Caco-2 (cell line): Measurements from ENCODE around the gene ATG14. TPM values are rescaled to one million over a fixed set of nuclear protein-coding genes. Genes with fewer than 3 reads are reported as not detected.

Experiments used
- BruUV-seq: library from RNA; stranded (reverse); fragments of 400-500 nt; replicated peaks from 2 replicates; lab custom pipeline; 2021; lab: Mats Ljungman, UMichigan
- CTCF ChIA-PET: fragments of 300-600 bp; sonication (Branson Sonifier 250); formaldehyde crosslinking; loops from one replicate; lab custom pipeline; 2022; ENCODE audit warnings: antibody characterized with exemption; lab: Charles Lee
- POLR2A ChIA-PET: fragments of 300-600 bp; sonication (Branson Sonifier 250); formaldehyde crosslinking; loops from one replicate; lab custom pipeline; 2022; ENCODE audit warnings: antibody characterized with exemption; lab: Charles Lee
- DNase-seq, 2 experiments: peaks; one replicate each; pipeline versions ENCODE4 v3.0.0 to v3.0.0-alpha.2; 2020 to 2022
- H3K27me3 ChIP-seq: replicated peaks from 2 replicates; pipeline ENCODE4 v1.6.0; 2011; ENCODE audit warnings: low read length; ENCODE audit not compliant: control insufficient read depth, insufficient read depth
- H3K36me3 ChIP-seq: 2 replicates; pipeline ENCODE4 v1.5.1; 2011; ENCODE audit warnings: low read length; ENCODE audit not compliant: control insufficient read depth, insufficient read depth
- H3K4me1 ChIP-seq: fragments of 250-450 bp; sonication (Bioruptor Pico); 2 replicates; pipeline ENCODE4 v1.5.1; 2020; ENCODE audit warnings: mild to moderate bottlenecking
- H3K4me3 ChIP-seq: 2 replicates; pipeline ENCODE4 v1.5.1; 2011; ENCODE audit warnings: low read depth, mild to moderate bottlenecking, control low read depth, low read length
- H3K9me3 ChIP-seq: fragments of 250-450 bp; sonication (Bioruptor Pico); 2 replicates; pipeline ENCODE4 v1.5.1; 2020; ENCODE audit warnings: mild to moderate bottlenecking, moderate library complexity
- H3K27ac Mint-ChIP-seq: one replicate; pipeline ENCODE4 v1.8.0; 2022; ENCODE audit warnings: mixed read lengths; ENCODE audit not compliant: unreplicated experiment
- H3K27me3 Mint-ChIP-seq: one replicate; pipeline ENCODE4 v1.8.0; 2022; ENCODE audit warnings: mixed read lengths; ENCODE audit not compliant: insufficient read depth, unreplicated experiment
- H3K36me3 Mint-ChIP-seq: one replicate; pipeline ENCODE4 v1.8.0; 2022; ENCODE audit warnings: mild to moderate bottlenecking, mixed read lengths; ENCODE audit not compliant: insufficient read depth, unreplicated experiment
- H3K4me1 Mint-ChIP-seq: one replicate; pipeline ENCODE4 v1.8.0; 2022; ENCODE audit warnings: low read depth, mixed read lengths; ENCODE audit not compliant: unreplicated experiment
- H3K4me3 Mint-ChIP-seq: one replicate; pipeline ENCODE4 v1.8.0; 2022; ENCODE audit warnings: mild to moderate bottlenecking, moderate library complexity, mixed read lengths; ENCODE audit not compliant: unreplicated experiment
- H3K9me3 Mint-ChIP-seq: one replicate; pipeline ENCODE4 v1.8.0; 2022; ENCODE audit warnings: mixed read lengths; ENCODE audit not compliant: unreplicated experiment
- intact Hi-C: fragments of 100-400 bp; cut with micrococcal nuclease; formaldehyde crosslinking; loops from one replicate; pipeline ENCODE4 v1.10.0; 2022; ENCODE audit not compliant: unreplicated experiment
- total RNA-seq: library from RNA; stranded (reverse); gene quantifications from 2 replicates; pipeline ENCODE4 v1.2.3, GENCODE V29; 2022
- TF ChIP-seq, protein P1 (sequence below), 2 experiments: fragments of 200-600 bp in 1 of 2; IDR thresholded peaks; 1 replicate in 1 of 2; 2 replicates in 1 of 2; pipeline versions ENCODE4 v1.5.1 to v1.8.0; 2011 to 2022; ENCODE audit warnings: antibody characterized with exemption in 1 of 2, control low read depth in 1 of 2, inconsistent platforms in 1 of 2, low read depth in 1 of 2, low read length in 1 of 2, mild to moderate bottlenecking in 1 of 2, moderate library complexity in 1 of 2; ENCODE audit not compliant: insufficient read depth in 1 of 2, severe bottlenecking in 1 of 2, unreplicated experiment in 1 of 2

Gene ATG14
- total RNA-seq, 1 experiment from 2014 or later, result 13.1 TPM

DNA sequence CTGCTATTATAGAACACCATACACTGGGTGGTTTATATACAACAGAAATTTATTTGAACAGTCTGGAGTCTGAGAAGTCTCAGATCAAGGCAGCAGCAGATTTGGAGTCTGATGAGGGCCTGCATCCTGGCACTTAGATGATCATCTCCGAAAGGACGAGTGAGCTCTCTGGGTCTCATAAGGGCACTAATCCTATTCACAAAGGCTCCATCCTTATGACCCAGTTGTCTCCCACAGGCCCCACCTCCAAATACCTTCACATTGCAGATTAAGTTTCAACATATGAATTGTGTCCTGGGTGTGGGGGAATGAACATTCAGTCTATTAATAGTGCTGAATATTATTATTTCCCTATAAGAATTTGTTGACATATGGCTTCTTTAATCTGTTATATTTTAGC, 86.8 kb downstream of the ATG14 start:
- no peak for DNase-seq
- H3K27ac Mint-ChIP-seq, result no peak overlapping the region
- H3K36me3 Mint-ChIP-seq, result peaks cover 15% of the 10 kb centered on the region
- no peaks in the 10 kb centered on the region for H3K4me1 ChIP-seq
- H3K27me3 ChIP-seq, result no peaks in the 10 kb centered on the region
- no peaks in the 10 kb centered on the region for H3K36me3 ChIP-seq
- POLR2A ChIA-PET, result no interaction called here
- no peaks in the 10 kb centered on the region for H3K9me3 ChIP-seq
- no peak overlapping the region for H3K4me3 Mint-ChIP-seq
- no peak overlapping the region for H3K4me3 ChIP-seq
- H3K9me3 Mint-ChIP-seq, result no peaks in the 10 kb centered on the region
- H3K27me3 Mint-ChIP-seq, result no peaks in the 10 kb centered on the region
- CTCF ChIA-PET, result no interaction called here
- intact Hi-C loops, result no loop called here
- no TSS peak for BruUV-seq
- peaks cover 13% of the 10 kb centered on the region for H3K4me1 Mint-ChIP-seq
- TF ChIP-seq, protein P1, sequence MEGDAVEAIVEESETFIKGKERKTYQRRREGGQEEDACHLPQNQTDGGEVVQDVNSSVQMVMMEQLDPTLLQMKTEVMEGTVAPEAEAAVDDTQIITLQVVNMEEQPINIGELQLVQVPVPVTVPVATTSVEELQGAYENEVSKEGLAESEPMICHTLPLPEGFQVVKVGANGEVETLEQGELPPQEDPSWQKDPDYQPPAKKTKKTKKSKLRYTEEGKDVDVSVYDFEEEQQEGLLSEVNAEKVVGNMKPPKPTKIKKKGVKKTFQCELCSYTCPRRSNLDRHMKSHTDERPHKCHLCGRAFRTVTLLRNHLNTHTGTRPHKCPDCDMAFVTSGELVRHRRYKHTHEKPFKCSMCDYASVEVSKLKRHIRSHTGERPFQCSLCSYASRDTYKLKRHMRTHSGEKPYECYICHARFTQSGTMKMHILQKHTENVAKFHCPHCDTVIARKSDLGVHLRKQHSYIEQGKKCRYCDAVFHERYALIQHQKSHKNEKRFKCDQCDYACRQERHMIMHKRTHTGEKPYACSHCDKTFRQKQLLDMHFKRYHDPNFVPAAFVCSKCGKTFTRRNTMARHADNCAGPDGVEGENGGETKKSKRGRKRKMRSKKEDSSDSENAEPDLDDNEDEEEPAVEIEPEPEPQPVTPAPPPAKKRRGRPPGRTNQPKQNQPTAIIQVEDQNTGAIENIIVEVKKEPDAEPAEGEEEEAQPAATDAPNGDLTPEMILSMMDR (IDR thresholded peaks at IDR 0.05; ENCODE audit: insufficient read depth in 1 of 2, low read depth in 1 of 2, low read length in 1 of 2, severe bottlenecking in 1 of 2, unreplicated experiment in 1 of 2), result no peak

DNA sequence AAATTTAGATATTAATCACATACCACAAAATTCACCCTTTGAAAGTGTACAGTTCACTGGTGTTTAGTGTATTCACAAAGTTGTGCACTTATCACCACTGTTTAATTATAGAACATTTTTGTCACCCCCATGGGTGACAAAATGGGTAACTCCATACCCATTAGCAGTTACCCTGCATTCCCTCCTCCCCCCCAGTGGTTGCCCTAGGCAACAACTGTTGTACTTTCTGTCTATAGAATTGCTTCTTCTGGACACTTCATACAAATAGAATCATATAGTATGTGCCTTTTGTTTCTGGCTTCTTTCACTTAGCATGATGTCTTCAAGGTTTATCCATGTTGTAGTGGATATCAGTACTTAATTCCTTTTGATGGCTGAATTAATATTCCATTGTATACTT, 87.7 kb downstream of the ATG14 start:
- ChIA-PET CTCF (interaction anchor here (0.7 kb wide), 1 partner anchor 30 kb away, joined by 3 read pairs; no protein-coding TSS in a partner anchor), POLR2A (no interaction called here)
- H3K9me3 ChIP-seq, result no peaks in the 10 kb centered on the region
- BruUV-seq, result no TSS peak
- peaks cover 13% of the 10 kb centered on the region for H3K4me1 Mint-ChIP-seq
- H3K4me3 Mint-ChIP-seq, result no peak overlapping the region
- peaks cover 8% of the 10 kb centered on the region for H3K4me1 ChIP-seq
- H3K36me3 ChIP-seq, result no peaks in the 10 kb centered on the region
- intact Hi-C loops, result no loop called here
- DNase-seq, result no peak
- TF ChIP-seq, protein P1 (IDR thresholded peaks at IDR 0.05; ENCODE audit: insufficient read depth in 1 of 2, low read depth in 1 of 2, low read length in 1 of 2, severe bottlenecking in 1 of 2, unreplicated experiment in 1 of 2), result no peak
- no peaks in the 10 kb centered on the region for H3K27me3 ChIP-seq
- no peak overlapping the region for H3K27ac Mint-ChIP-seq
- no peaks in the 10 kb centered on the region for H3K27me3 Mint-ChIP-seq
- no peak overlapping the region for H3K4me3 ChIP-seq
- no peaks in the 10 kb centered on the region for H3K9me3 Mint-ChIP-seq
- peaks cover 15% of the 10 kb centered on the region for H3K36me3 Mint-ChIP-seq

DNA sequence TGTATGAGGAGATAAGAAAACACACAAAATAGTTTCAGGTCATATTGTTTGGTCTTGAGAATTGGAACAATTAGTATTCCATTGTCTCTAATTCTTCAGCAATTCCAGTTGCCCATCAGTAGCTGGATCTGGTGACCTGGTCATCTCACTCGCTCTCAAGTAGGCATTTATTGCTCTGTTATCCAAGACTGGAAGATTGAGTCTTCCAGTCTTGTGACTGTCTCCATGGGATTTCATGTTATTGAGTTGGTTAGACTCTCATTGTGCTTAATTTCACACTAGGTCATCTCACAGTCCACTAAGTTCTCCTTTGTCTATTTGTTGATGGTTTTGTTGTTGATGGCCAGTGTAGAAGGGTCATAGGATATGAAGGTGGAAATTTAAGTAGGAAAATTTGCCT, 92.9 kb downstream of the ATG14 start:
- no peaks in the 10 kb centered on the region for H3K36me3 ChIP-seq
- peaks cover 14% of the 10 kb centered on the region for H3K9me3 ChIP-seq
- Mint-ChIP-seq H3K4me1 (peaks cover 13% of the 10 kb centered on the region), H3K27ac (no peak overlapping the region), H3K27me3 (no peaks in the 10 kb centered on the region), H3K9me3 (peaks cover 21% of the 10 kb centered on the region), H3K36me3 (peaks cover 28% of the 10 kb centered on the region), H3K4me3 (no peak overlapping the region)
- H3K4me1 ChIP-seq, result peaks cover 40% of the 10 kb centered on the region
- H3K27me3 ChIP-seq, result no peaks in the 10 kb centered on the region
- intact Hi-C loops, result no loop called here
- no TSS peak for BruUV-seq
- H3K4me3 ChIP-seq, result no peak overlapping the region
- ChIA-PET CTCF (interaction anchor here (1.6 kb wide), 1 partner anchor 35 kb away, joined by 7 read pairs; no protein-coding TSS in a partner anchor), POLR2A (no interaction called here)
- TF ChIP-seq, protein P1 (IDR thresholded peaks at IDR 0.05; ENCODE audit: insufficient read depth in 1 of 2, low read depth in 1 of 2, low read length in 1 of 2, severe bottlenecking in 1 of 2, unreplicated experiment in 1 of 2), result no peak
- DNase-seq, result no peak
